Measurements from ENCODE around the gene HMGN5.

Gene HMGN5

GRCh38 chrX:81201671-81202455 is at the start of gene HMGN5, which contains the start of gene SH3BGRL:
Gene HMGN5 (minus strand): TSS chrX:81201913. CDS start chrX:81121549, 80,364 bp downstream.
Gene SH3BGRL (plus strand): TSS chrX:81202102. CDS start chrX:81202201, 99 bp downstream.
- DNase-seq (ENCODE audit: extremely low read depth in 1 of 2, low read depth in 1 of 2): peak; percentile 15 to 61

- no peak for DNase-seq (ENCODE audit: extremely low read depth in 1 of 2, low read depth in 1 of 2)
Measured at GRCh38 chrX:81241753-81242152, 40.0 kb upstream of the HMGN5 start.

- DNase-seq (ENCODE audit: extremely low read depth in 1 of 2, low read depth in 1 of 2): no peak
Measured at GRCh38 chrX:81240701-81241331, 39.1 kb upstream of the HMGN5 start.

GRCh38 chrX:81238166-81238565 is 36.5 kb upstream of the HMGN5 start:
- no peak for DNase-seq (ENCODE audit: extremely low read depth in 1 of 2, low read depth in 1 of 2)

- no peak for DNase-seq (ENCODE audit: extremely low read depth in 1 of 2, low read depth in 1 of 2)
Measured at GRCh38 chrX:81237516-81237915, 35.8 kb upstream of the HMGN5 start.

- DNase-seq (ENCODE audit: extremely low read depth in 1 of 2, low read depth in 1 of 2): no peak
Measured at GRCh38 chrX:81232218-81232617, 30.5 kb upstream of the HMGN5 start.

GRCh38 chrX:81231476-81231875 is 29.8 kb upstream of the HMGN5 start:
- no peak for DNase-seq (ENCODE audit: extremely low read depth in 1 of 2, low read depth in 1 of 2)

- DNase-seq (ENCODE audit: extremely low read depth in 1 of 2, low read depth in 1 of 2): no peak
Measured at GRCh38 chrX:81229901-81230300, 28.2 kb upstream of the HMGN5 start.

- DNase-seq (ENCODE audit: extremely low read depth in 1 of 2, low read depth in 1 of 2): no peak
Measured at GRCh38 chrX:81229229-81229628, 27.5 kb upstream of the HMGN5 start.

- DNase-seq (ENCODE audit: extremely low read depth in 1 of 2, low read depth in 1 of 2): no peak
Measured at GRCh38 chrX:81215685-81216084, 14.0 kb upstream of the HMGN5 start.

- no peak for DNase-seq (ENCODE audit: extremely low read depth in 1 of 2, low read depth in 1 of 2)
Measured at GRCh38 chrX:81208916-81209315, 7.2 kb upstream of the HMGN5 start.

GRCh38 chrX:81206476-81206875 is 4.8 kb upstream of the HMGN5 start:
- DNase-seq (ENCODE audit: extremely low read depth in 1 of 2, low read depth in 1 of 2): no peak

GRCh38 chrX:81205551-81205950 is 3.8 kb upstream of the HMGN5 start:
- DNase-seq (ENCODE audit: extremely low read depth in 1 of 2, low read depth in 1 of 2): no peak

GRCh38 chrX:81202943-81203342 is 1.2 kb upstream of the HMGN5 start:
- DNase-seq (ENCODE audit: extremely low read depth in 1 of 2, low read depth in 1 of 2): no peak

- DNase-seq (ENCODE audit: extremely low read depth in 1 of 2, low read depth in 1 of 2): no peak
Measured at GRCh38 chrX:81202456-81202819, 725 bp upstream of the HMGN5 start.

GRCh38 chrX:81201071-81201470 is 642 bp downstream of the HMGN5 start:
- DNase-seq (ENCODE audit: extremely low read depth in 1 of 2, low read depth in 1 of 2): no peak

- DNase-seq (ENCODE audit: extremely low read depth in 1 of 2, low read depth in 1 of 2): peak in 1 of 2 donors; percentile 14
Measured at GRCh38 chrX:81195712-81196111, 6.0 kb downstream of the HMGN5 start.

- no peak for DNase-seq (ENCODE audit: extremely low read depth in 1 of 2, low read depth in 1 of 2)
Measured at GRCh38 chrX:81195259-81195658, 6.5 kb downstream of the HMGN5 start.

GRCh38 chrX:81174286-81174685 is 27.4 kb downstream of the HMGN5 start:
- no peak for DNase-seq (ENCODE audit: extremely low read depth in 1 of 2, low read depth in 1 of 2)

GRCh38 chrX:81168391-81168790 is 33.3 kb downstream of the HMGN5 start:
- no peak for DNase-seq (ENCODE audit: extremely low read depth in 1 of 2, low read depth in 1 of 2)

GRCh38 chrX:81121513-81122363 is 80.0 kb downstream of the HMGN5 start:
- DNase-seq (ENCODE audit: extremely low read depth in 1 of 2, low read depth in 1 of 2): peak; percentile 63 to 76

Measured in stimulated activated CD8-positive, alpha-beta memory T cell treated with anti-CD3 and anti-CD28 coated beads, Interleukin-7, amount 100 ng/mL, for 48 hours (primary cell).